GM23248 (cell line): ENCODE data around the gene PAF1.

Source experiments
- EZH2 ChIP-seq: fragments of 200-600 bp; sonication (generic); IDR thresholded peaks from 2 replicates; pipeline ENCODE4 v1.6.1; 2018; ENCODE audit warnings: antibody characterized with exemption, mild to moderate bottlenecking; ENCODE audit not compliant: insufficient read depth, poor library complexity, severe bottlenecking
- EZH2phosphoT487 ChIP-seq: fragments of 200-600 bp; sonication (generic); IDR thresholded peaks from 2 replicates; pipeline ENCODE4 v1.6.1; 2018; ENCODE audit warnings: antibody characterized with exemption, moderate library complexity, mild to moderate bottlenecking, low read depth; ENCODE audit not compliant: insufficient read depth

DNA sequence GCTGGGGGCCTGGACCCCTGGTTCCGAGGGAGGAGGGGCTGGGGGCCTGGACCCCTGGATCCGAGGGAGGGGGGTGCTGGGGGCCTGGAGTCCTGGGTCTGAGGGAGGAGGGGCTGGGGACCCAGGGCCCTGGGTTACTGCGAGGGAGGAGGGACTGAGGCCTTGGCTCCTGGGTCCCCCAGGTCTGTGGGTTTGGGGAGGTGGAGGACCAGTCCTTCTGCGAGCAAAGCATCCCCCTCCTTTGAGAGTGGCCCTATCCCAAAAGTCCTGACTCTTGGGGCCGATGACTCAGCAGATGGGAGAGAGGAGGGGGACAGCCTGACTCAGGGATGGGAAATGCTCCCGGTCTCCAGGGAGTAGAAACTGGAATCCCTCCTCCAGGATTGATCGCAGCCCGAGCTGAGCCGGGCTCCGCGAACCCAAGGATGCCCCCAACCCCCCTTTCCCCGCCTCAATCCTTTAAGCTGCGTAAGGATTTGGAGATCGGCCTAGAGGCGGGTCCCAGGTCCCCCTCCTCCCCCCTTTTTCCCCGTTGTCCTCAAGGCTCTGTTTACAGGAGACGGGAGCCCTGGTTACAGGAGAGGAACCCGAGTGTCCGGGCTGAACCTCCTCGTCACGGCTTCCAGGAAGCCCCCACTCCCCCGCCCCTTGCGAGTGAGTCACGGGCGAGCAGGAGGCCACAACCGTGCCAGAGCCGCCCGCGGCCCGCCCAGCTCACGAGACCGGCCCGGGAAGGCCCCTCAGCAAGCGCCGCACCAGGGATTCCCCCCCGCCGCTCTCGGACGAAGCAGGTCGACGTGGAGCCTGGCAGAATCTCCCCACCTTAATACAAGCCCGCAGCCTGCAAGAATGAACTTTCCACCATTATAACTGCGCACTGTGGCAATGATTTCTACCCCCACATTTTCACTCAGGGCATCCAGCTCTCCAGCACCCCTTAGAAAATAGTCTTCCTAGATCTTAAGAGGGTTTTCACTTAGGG is 12.7 kb upstream of the PAF1 start:
- no peak for TF ChIP-seq EZH2
- no peak for TF ChIP-seq EZH2phosphoT487
